Fibroblast of lung (primary cell): ENCODE data around the gene PRKAG1. TPM values are rescaled to one million over a fixed set of nuclear protein-coding genes. Genes with fewer than 3 reads are reported as not detected.
A peak's percentile ranks its signal among the peaks of the same experiment; 100 is the strongest.

ENCODE experiments used
- DNase-seq, 2 donors: peaks; one replicate each; pipeline versions ENCODE4 v3.0.0 to v3.0.0-alpha.2; 2010; ENCODE audit warnings: low read depth in 2 of 2
- H2AFZ ChIP-seq: 2 replicates; pipeline ENCODE4 v1.5.1; 2012; ENCODE audit warnings: low read length, control low read depth, inconsistent platforms
- H3K27ac ChIP-seq: 2 replicates; pipeline ENCODE4 v1.5.1; 2011; ENCODE audit warnings: low read length, control low read depth; ENCODE audit not compliant: insufficient read depth
- H3K27me3 ChIP-seq: 2 replicates; pipeline ENCODE4 v1.5.1; 2011; ENCODE audit warnings: mild to moderate bottlenecking, low read length; ENCODE audit not compliant: control insufficient read depth, insufficient read depth
- H3K36me3 ChIP-seq: 2 replicates; pipeline ENCODE4 v1.5.1; 2011; ENCODE audit warnings: low read length; ENCODE audit not compliant: control insufficient read depth, insufficient read depth
- H3K4me1 ChIP-seq: 2 replicates; pipeline ENCODE4 v1.5.1; 2011; ENCODE audit warnings: low read length; ENCODE audit not compliant: control insufficient read depth, insufficient read depth; ENCODE audit errors: extremely low read depth
- H3K4me2 ChIP-seq: 2 replicates; pipeline ENCODE4 v1.5.1; 2011; ENCODE audit warnings: low read length, control low read depth; ENCODE audit not compliant: insufficient read depth; ENCODE audit errors: extremely low read depth
- H3K4me3 ChIP-seq, 4 experiments: fragments of 200-600 bp in 1 of 4; sonication (generic) in 1 of 4; replicated peaks in 1 of 4; 2 replicates each; pipeline ENCODE4 v1.5.1; 2011 to 2016; ENCODE audit warnings: low read length in 4 of 4, low read depth in 3 of 4, mild to moderate bottlenecking in 3 of 4, control low read depth in 2 of 4, inconsistent platforms in 1 of 4, mixed read lengths in 1 of 4; ENCODE audit not compliant: insufficient read depth in 1 of 4; ENCODE audit errors: control extremely low read depth in 1 of 4
- H3K79me2 ChIP-seq: 2 replicates; pipeline ENCODE4 v1.5.1; 2012; ENCODE audit warnings: mild to moderate bottlenecking, low read length, inconsistent platforms; ENCODE audit not compliant: control insufficient read depth, insufficient read depth
- H3K9ac ChIP-seq: 2 replicates; pipeline ENCODE4 v1.5.1; 2011; ENCODE audit warnings: mild to moderate bottlenecking, low read length, control low read depth; ENCODE audit not compliant: insufficient read depth
- H3K9me3 ChIP-seq: 2 replicates; pipeline ENCODE4 v1.5.1; 2012; ENCODE audit warnings: low read depth, low read length; ENCODE audit not compliant: control insufficient read depth, insufficient read depth
- H4K20me1 ChIP-seq: 2 replicates; pipeline ENCODE4 v1.5.1; 2011; ENCODE audit warnings: low read length; ENCODE audit not compliant: control insufficient read depth, insufficient read depth; ENCODE audit errors: extremely low read depth
- EZH2 ChIP-seq: IDR thresholded peaks from 2 replicates; pipeline ENCODE4 v1.5.1; 2012; ENCODE audit warnings: low read length, control low read depth, mild to moderate bottlenecking; ENCODE audit errors: missing control alignments
- polyA plus RNA-seq, 2 donors: library from polyadenylated mRNA; depleted of rRNA in 1 of 2; stranded (reverse) in 1 of 2; unstranded in 1 of 2; fragments of >200 nt; gene quantifications; 2 replicates each; pipeline ENCODE4 v1.2.1, GENCODE V29; 2011 to 2012; ENCODE audit warnings: missing spikeins in 1 of 2
- total RNA-seq: library from RNA; depleted of rRNA; stranded (reverse); fragments of >200 nt; gene quantifications from 2 replicates; pipeline ENCODE4 v1.2.1, GENCODE V29; 2014
- TF ChIP-seq, protein P1 (sequence below), 2 donors: IDR thresholded peaks in 1 of 2; conservative IDR thresholded peaks in 1 of 2; 1 replicate in 1 of 2; 2 replicates in 1 of 2; pipeline ENCODE4 v1.5.1; 2011 to 2012; ENCODE audit warnings: low read length in 2 of 2, control low read depth in 1 of 2, inconsistent platforms in 1 of 2, low read depth in 1 of 2, mild to moderate bottlenecking in 1 of 2

Gene PRKAG1
- total and polyA plus RNA-seq, 2 donors (not counting 1 experiment from before 2014, with no cell fraction given): 76.5 to 110 TPM

DNA sequence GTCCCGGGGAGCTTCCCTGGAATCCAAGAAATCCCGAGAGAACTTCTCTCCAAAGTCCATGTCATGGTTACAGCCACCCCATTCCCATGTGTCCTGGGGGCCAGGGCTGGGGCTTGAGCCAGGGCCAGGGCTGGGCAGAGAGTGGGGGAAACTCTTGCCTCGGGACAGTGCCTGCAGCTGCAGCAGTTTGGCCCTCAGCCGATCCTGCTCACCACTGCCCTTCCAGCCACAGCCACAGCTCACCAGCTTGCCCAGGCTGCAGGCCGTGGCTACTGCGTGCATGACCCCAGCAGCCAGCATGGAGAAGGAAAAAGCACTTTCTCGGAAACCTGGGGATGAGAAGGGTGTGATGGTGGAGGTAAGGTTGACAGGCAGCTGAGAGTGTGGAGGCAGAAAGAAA lies 50.6 kb downstream of the PRKAG1 start:
- Histone ChIP-seq H3K9ac (no peak overlapping the region), H3K27ac (no peak overlapping the region), H3K4me3 (no peak overlapping the region), H3K79me2 (no peaks in the 10 kb centered on the region), H3K36me3 (no peaks in the 10 kb centered on the region), H3K9me3 (no peaks in the 10 kb centered on the region), H2AFZ (no peak overlapping the region), H3K27me3 (peaks cover 69% of the 10 kb centered on the region), H3K4me2 (no peak overlapping the region), H4K20me1 (no peaks in the 10 kb centered on the region), H3K4me1 (no peaks in the 10 kb centered on the region)
- no peak for TF ChIP-seq EZH2
- TF ChIP-seq, protein P1, sequence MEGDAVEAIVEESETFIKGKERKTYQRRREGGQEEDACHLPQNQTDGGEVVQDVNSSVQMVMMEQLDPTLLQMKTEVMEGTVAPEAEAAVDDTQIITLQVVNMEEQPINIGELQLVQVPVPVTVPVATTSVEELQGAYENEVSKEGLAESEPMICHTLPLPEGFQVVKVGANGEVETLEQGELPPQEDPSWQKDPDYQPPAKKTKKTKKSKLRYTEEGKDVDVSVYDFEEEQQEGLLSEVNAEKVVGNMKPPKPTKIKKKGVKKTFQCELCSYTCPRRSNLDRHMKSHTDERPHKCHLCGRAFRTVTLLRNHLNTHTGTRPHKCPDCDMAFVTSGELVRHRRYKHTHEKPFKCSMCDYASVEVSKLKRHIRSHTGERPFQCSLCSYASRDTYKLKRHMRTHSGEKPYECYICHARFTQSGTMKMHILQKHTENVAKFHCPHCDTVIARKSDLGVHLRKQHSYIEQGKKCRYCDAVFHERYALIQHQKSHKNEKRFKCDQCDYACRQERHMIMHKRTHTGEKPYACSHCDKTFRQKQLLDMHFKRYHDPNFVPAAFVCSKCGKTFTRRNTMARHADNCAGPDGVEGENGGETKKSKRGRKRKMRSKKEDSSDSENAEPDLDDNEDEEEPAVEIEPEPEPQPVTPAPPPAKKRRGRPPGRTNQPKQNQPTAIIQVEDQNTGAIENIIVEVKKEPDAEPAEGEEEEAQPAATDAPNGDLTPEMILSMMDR (conservative IDR thresholded peaks at IDR 0.05 in 1 of 2, IDR thresholded peaks at IDR 0.05 in 1 of 2; ENCODE audit: low read depth in 1 of 2, low read length in 2 of 2): no peak
- no peak for DNase-seq

DNA sequence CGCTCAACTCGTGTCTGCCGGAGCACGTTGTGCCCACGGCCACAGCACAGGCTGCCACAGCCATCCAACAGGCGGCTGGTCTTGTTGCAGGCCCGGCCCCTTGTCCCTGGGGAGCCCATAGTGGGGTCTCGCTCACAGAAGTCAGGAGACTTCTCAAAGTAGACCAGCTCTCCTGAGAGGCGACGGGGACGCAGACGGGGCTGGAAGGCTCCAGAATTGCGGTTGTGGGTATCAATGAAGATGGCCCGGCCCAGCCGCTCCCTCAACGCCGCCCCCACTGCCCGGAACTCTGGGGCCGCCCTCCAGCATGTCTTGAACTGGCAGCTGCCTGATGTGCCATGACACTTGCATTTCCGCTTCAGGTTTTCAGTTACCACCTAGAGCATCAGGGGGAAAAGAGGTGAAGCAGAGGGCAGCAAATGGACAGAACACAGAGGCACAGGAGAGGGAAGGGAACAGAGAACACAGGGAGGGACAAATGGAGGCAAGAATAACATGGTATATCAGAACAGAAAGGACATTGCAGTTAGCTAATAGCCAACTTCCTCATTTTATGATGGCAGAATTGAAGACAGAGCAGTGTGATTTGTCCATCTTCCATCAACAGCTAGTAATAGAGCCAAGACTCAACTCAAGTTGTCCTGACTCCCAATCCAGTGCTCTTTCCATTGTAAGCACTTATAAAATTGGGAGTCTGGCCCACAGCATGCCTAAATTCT lies 52.2 kb downstream of the PRKAG1 start:
- H3K79me2 ChIP-seq: no peaks in the 10 kb centered on the region
- TF ChIP-seq, protein P1 (conservative IDR thresholded peaks at IDR 0.05 in 1 of 2, IDR thresholded peaks at IDR 0.05 in 1 of 2; ENCODE audit: low read depth in 1 of 2, low read length in 2 of 2): no peak
- TF ChIP-seq EZH2: no peak
- no peak overlapping the region for H3K4me2 ChIP-seq
- no peak overlapping the region for H2AFZ ChIP-seq
- H3K9me3 ChIP-seq: no peaks in the 10 kb centered on the region
- peaks cover 54% of the 10 kb centered on the region for H3K27me3 ChIP-seq
- H3K9ac ChIP-seq: no peak overlapping the region
- DNase-seq: no peak
- H3K4me3 ChIP-seq: no peak overlapping the region
- H4K20me1 ChIP-seq: no peaks in the 10 kb centered on the region
- no peaks in the 10 kb centered on the region for H3K36me3 ChIP-seq
- peaks cover 2% of the 10 kb centered on the region for H3K4me1 ChIP-seq
- H3K27ac ChIP-seq: no peak overlapping the region

GRCh38 chr12:48965298-48965838 lies 53.2 kb downstream of the PRKAG1 start:
- Histone ChIP-seq H2AFZ (no peak overlapping the region), H4K20me1 (no peaks in the 10 kb centered on the region), H3K79me2 (no peaks in the 10 kb centered on the region), H3K4me1 (peaks cover 2% of the 10 kb centered on the region), H3K27ac (no peak overlapping the region), H3K27me3 (peaks cover 44% of the 10 kb centered on the region), H3K4me3 (no peak overlapping the region), H3K36me3 (no peaks in the 10 kb centered on the region), H3K9me3 (no peaks in the 10 kb centered on the region), H3K4me2 (no peak overlapping the region), H3K9ac (no peak overlapping the region)
- DNase-seq: peak in 1 of 2 donors; percentile 59
- TF ChIP-seq EZH2: no peak
- TF ChIP-seq, protein P1 (conservative IDR thresholded peaks at IDR 0.05 in 1 of 2, IDR thresholded peaks at IDR 0.05 in 1 of 2; ENCODE audit: low read depth in 1 of 2, low read length in 2 of 2): peak; percentile 45 to 65
